GM18951 (cell line): ENCODE data around the gene IL2RA.
"Not testable (repeated sequence)": the region's sequence is repeated elsewhere in the genome, so short reads cannot be mapped to it uniquely, and the experiment has no call there.

Experiments used
- POLR2A ChIP-seq: IDR thresholded peaks from 4 replicates; pipeline ENCODE4 v1.6.1; 2011; ENCODE audit warnings: mild to moderate bottlenecking; ENCODE audit not compliant: insufficient read length, insufficient read depth; ENCODE audit errors: extremely low read depth
- in situ Hi-C: fragments of 300-500 bp; cut with MboI; formaldehyde crosslinking; loops from one replicate; pipeline ENCODE4 v1.12.0; 2022; ENCODE audit warnings: low sequenced_read_pairs, mixed read lengths, inconsistent platforms; ENCODE audit not compliant: unreplicated experiment

Gene IL2RA

GRCh38 chr10:6018422-6018821, 43.7 kb downstream of the IL2RA start:
- in situ Hi-C loops: loop anchor here (10.0 kb wide), 1 partner anchor 66 kb away; the partner anchor contains the start of gene RBM17
- TF ChIP-seq POLR2A: no peak

- TF ChIP-seq POLR2A: no peak
- in situ Hi-C loops: loop anchor here (10.0 kb wide), 1 partner anchor 67 kb away; the partner anchor contains the start of gene RBM17
Observed at GRCh38 chr10:6017781-6018354, 44.3 kb downstream of the IL2RA start.

- TF ChIP-seq POLR2A: no peak
- in situ Hi-C loops: loop anchor here (10.0 kb wide), 1 partner anchor 70 kb away; the partner anchor contains the start of gene RBM17
Observed at GRCh38 chr10:6014241-6014761, 47.9 kb downstream of the IL2RA start.

- in situ Hi-C loops: loop anchor here (10.0 kb wide), 1 partner anchor 71 kb away; the partner anchor contains the start of gene RBM17
Observed at GRCh38 chr10:6013413-6014192, 48.6 kb downstream of the IL2RA start.

GRCh38 chr10:6012121-6012905, 49.9 kb downstream of the IL2RA start:
- in situ Hi-C loops: loop anchor here (10.0 kb wide), 1 partner anchor 72 kb away; the partner anchor contains the start of gene RBM17

More at GRCh38 chr10:6013413-6014192, 48.6 kb downstream of the IL2RA start:
- TF ChIP-seq POLR2A: no peak

GRCh38 chr10:6011558-6011957, 50.6 kb downstream of the IL2RA start:
- in situ Hi-C loops: loop anchor here (10.0 kb wide), 1 partner anchor 73 kb away; the partner anchor contains the start of gene RBM17
- TF ChIP-seq POLR2A: no peak

More at GRCh38 chr10:6012121-6012905, 49.9 kb downstream of the IL2RA start:
- no peak for TF ChIP-seq POLR2A

- TF ChIP-seq POLR2A: no peak
- in situ Hi-C loops: loop anchor here (10.0 kb wide), 1 partner anchor 74 kb away; the partner anchor contains the start of gene RBM17
Observed at GRCh38 chr10:6010569-6010968, 51.6 kb downstream of the IL2RA start.

GRCh38 chr10:6009961-6010360, 52.2 kb downstream of the IL2RA start:
- no peak for TF ChIP-seq POLR2A
- in situ Hi-C loops: loop anchor here (10.0 kb wide), 1 partner anchor 75 kb away; the partner anchor contains the start of gene RBM17

GRCh38 chr10:6009150-6009549, 53.0 kb downstream of the IL2RA start:
- in situ Hi-C loops: no loop called here

GRCh38 chr10:6008497-6009142, 53.5 kb downstream of the IL2RA start:
- in situ Hi-C loops: no loop called here
- no peak for TF ChIP-seq POLR2A

More at GRCh38 chr10:6009150-6009549, 53.0 kb downstream of the IL2RA start:
- no peak for TF ChIP-seq POLR2A

GRCh38 chr10:6006991-6007390, 55.2 kb downstream of the IL2RA start:
- in situ Hi-C loops: no loop called here
- TF ChIP-seq POLR2A: no peak

- TF ChIP-seq POLR2A: no peak
- in situ Hi-C loops: no loop called here
Observed at GRCh38 chr10:6006546-6006945, 55.6 kb downstream of the IL2RA start.

- in situ Hi-C loops: no loop called here
Observed at GRCh38 chr10:6005856-6006395, 56.2 kb downstream of the IL2RA start.

GRCh38 chr10:6005161-6005804, 56.9 kb downstream of the IL2RA start:
- in situ Hi-C loops: not testable (repeated sequence)

More at GRCh38 chr10:6005856-6006395, 56.2 kb downstream of the IL2RA start:
- TF ChIP-seq POLR2A: no peak
